Right renal cortex interstitium (tissue), 3 donors: Measurements from ENCODE around the gene KRTAP10-2. TPM values are rescaled to one million over a fixed set of nuclear protein-coding genes. Genes with fewer than 3 reads are reported as not detected.

Experiments
- DNase-seq, 3 donors: peaks; one replicate each; pipeline ENCODE4 v3.0.0-alpha.2; 2013; ENCODE audit warnings: low read depth in 3 of 3, low spot score in 2 of 3
- polyA plus RNA-seq, 3 donors: library from polyadenylated mRNA; unstranded; fragments of 120-200 nt; gene quantifications; one replicate each; pipeline ENCODE4 v1.2.1, GENCODE V29; 2013; ENCODE audit not compliant: insufficient read length in 3 of 3

The KRTAP10-2 gene
- polyA plus RNA-seq, 3 donors = not detected

DNA sequence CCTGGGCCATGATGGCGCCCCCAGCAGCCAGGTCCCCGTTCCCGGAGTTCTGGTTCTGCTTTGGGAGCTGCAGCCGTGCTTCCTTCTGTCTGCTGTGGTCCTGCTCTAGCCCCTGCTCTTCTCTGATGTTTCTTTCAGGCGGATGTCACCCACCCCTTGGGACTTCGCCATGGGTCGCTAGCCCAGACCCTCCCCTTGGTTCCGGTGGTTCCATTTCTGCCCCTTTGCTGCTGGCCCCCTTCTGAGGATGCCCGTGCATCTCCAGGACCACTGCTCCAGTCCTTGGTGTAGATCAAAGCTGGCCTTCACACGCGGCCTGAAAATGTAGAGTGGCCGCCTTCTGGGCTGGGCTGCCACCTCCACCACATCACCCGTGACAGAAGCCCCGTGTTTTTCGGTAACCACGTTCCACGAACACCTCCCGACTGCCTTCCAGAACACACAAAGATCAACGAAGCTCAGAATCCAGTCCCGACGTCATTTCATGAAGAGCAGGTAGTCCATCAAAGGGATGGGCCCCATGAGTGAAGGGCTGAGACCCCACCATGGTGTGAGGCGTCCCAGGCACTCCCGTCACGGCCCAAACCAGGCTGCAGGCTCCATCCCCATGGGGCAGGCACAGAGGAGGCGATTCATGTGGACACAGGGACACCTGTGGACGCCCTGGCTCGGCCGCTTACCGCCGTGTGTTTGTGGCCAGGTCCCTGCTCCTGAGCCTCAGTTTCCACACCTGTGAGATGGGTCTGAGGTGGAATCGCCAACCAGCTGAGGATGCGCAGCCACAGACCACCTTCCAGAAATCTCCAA is 35.7 kb downstream of the KRTAP10-2 start:
- no peak for DNase-seq

DNA sequence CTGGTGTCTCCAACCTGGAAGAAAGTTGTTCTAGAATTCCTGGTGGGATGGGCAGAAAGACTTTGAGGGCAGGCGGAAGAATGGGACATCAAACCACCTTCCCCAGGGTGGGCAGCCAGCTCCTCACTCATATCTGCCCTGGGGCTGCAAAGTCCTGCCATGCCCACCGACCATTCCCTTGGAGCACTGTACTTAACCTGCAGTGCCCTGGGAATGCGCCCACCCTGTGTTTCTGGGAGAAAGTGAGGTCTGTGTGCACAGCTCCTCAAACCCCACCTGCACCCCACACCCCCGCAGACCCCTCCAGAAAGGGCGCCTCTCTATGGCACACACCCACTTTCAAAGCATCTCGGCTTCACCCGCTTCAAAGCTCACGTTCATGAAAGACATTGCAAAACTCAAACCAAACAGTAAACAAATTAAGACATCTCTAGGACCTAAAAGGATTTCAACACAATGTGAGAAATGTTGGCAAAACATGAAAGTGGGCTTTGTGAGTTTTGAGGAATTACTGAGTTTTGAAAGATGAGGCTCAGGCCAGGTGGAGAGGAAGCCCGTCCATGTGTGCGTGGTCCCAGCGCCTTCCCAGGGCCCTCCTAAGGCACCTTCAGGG is 36.5 kb downstream of the KRTAP10-2 start:
- DNase-seq = no peak

DNA sequence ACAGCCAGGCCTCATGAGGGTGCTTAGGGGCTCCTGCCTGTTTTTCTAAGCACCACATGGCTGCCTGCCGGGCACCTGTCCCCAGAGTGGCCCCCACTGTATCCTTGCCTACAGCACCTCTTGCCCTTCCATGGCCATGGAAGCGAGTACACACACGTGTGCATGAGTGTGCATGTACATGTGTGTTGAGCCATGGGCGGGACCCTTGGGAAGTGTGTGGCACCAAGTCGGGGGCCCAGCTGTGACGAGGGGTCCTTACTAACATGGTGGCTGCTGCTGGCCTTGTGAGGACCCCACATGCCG is 37.1 kb downstream of the KRTAP10-2 start:
- no peak for DNase-seq

DNA sequence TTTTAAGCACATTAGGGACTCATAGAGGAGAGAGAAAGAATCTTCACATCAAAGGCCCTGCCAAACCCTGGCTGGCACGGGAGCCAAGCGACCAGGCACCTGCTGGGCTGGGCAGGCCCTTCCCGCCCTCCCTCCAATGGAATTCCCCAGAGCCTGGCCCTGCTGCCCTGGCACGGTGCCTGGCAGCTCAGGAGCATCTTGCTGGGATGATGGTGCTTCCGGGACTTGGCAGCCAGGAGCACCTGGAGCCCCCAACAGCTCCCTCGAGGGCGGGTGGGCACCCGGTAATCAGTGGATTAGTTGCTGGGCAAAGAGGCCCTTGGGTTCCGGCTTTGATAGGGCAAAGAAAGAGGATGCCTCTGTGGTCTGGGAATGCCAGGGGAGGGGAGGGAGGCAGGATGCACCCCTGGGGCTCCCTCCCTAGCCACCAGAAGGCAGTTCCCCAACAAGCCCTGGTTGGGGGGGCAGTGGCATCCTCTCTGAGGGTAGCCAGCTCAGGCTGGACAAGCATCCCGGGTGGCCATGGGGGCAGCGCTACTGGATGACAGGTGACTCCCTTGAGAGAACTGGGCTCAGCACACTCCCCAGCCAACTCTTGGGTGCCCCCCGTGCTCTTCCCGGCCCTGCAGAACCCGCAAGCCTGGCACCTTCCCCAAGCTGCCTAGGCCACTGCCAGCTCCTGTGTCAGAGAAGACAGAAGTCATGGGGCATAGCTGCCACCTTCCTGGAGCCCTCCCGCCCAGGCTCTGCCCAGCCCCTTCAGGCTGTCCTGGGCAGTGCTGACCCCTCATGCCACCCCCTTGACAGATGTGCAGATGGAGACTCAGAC is 37.7 kb downstream of the KRTAP10-2 start:
- DNase-seq = no peak

DNA sequence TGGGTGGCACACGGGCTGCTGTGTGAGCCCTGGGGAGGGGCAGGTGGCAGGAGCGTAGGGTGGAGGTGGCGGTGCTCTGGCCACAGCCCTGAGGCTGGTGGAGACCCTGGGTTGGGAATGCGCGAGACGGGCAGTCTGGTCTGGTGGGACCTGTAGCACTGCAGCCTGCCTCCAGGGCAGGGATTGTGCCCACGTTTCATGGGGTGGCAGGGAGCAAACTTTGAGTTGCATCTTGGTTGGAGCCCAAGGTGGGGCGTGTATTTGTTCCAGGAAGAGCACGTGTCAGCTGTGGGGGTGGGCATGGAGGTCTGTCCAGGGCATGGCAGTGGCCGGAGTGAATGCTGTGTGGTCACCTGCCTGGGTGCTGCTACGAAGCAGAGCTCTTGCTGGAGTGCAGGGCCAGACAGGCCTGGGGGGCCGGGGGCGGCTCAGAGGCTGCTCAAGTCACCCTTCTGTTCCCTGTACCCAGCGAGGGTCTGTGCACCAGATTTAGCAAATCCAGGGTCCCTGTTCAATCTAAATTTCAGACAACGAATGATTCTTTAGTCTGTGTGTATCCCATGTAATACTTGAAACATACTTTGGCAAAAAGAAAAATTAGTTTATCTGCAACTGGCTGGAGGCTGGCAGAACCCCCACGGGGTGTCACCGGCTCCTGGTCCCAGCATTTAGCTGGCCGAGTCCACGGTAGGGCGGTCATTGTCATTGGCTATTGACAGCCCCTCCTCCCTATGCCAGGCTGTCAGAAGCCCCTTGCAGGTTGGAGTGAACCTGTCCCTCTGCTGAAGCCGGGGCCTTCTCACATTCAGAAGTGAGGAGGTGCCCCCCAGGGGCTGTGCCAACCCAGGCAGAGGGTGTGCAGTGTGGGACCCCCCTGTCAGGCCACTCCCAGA is 38.6 kb downstream of the KRTAP10-2 start:
- no peak for DNase-seq

DNA sequence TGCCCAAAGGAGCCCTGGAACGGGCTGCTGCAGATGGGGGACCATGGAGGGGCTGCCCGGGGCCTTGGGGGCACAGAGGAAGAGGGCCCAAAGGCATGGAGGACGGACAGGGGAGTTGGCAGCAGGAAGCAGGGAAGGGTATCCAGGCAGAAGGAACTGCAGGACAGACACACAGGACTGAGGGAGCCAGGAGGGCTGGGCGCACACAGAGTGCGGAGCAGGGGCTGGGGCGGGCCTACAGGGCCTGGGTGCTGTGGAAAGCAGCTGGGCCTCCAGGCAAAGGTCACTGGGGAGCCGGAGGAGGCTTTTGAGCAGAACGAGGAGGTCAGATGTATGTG is 39.4 kb downstream of the KRTAP10-2 start:
- DNase-seq = no peak

DNA sequence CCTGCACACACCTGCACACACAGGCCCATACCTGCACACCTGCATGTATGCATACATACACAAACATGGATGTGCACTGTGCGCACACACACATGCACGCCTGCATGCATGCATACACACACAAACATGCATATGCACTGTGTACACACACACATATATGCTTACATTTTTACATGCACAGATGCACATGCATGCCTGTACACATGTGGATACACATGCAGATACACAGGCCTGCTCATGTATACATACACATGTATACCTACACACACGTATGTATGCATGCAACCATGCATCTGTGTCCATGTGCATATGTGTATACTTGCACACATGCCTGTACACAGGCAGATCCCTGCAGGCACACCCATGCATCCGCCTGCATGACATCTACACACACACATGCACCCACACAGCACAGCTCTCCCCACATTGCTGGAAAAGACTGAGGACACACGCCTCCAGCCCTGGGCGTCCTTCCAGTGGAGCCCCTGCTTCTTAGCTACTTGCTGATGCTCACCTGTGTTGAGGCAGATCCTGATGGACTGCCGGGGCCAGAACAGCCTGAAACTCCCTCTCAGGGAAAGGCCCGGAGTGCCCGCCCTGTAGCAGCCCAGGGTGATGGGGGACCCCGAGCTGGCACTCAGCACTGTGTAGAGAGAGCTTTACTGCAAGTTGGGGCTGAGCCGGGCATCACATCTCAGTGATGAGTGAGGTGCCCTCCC is 39.9 kb downstream of the KRTAP10-2 start:
- DNase-seq = no peak

DNA sequence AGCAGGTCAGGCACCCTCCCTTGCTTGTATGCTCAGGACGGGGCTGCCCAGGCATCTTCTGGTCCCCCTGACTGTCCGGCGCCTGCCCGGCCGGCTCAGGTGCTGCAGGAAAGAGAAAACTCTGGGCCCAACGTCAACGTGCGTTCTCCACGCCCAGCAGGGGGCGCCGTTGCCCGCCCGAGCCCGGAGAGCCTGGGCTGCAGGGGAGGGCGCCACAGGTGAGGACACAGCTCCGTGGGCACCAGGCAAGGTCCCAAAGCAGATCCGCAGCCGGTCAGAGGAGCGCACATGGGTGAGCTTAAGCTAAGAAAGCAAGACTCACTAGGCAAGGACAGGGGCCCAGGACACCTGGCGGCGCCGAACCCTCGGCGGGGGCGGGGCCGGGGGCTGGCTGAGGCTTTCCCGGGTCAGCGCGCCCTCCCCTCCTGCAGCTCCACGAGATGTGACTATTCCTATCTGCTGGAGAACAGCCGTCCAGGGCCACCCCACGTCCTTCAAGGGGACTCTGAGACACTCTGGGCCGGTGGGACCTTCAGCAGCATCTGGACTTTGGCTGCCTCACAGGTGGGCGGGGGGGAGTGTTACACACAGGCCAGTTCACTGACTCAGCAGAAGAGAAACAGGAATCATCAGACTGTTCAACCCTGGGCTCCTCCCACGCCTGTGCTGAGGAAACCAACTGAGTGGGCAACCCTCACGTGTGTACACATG is 40.6 kb downstream of the KRTAP10-2 start:
- peak; percentile 14 to 52 (median 45) for DNase-seq

DNA sequence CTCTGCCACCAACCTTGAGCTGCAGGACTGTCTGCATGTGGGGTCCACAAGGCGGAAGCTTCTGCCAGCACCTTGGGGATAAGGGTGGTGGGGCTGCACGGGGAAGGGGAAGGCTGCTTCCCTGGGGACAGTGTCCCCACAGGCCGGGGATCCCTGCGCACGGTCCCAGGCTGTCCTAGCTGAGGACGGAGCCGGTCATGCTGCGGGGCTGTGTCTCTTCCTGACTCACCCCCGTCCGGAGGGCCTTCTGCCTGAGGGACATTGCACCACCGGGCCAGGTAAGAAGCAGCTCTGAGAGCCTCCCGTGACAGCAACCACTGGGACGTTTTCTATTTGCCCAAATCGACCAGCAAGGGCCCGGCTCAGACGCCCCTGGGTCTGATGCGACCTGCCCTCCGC is 41.2 kb downstream of the KRTAP10-2 start:
- DNase-seq = no peak

DNA sequence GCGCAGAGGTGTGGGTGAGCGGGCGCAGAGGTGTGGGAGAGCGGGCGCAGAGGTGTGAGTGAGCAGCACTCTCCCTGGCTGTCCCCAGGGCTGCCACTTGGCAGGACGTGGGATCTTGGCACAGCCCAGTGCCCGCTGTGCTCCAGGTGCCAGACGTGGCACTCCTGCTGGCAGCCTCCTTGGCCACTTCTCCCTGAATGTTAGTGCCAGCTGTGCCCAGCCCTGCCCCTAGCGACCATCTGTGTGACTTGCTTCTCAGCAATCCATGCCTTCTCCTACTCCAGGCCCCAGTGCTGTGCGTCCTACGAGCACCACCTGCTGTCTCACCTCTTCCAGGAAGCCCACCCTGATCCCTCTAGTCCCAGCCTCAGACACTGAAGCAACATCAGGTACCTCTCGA is 41.8 kb downstream of the KRTAP10-2 start:
- DNase-seq = no peak

DNA sequence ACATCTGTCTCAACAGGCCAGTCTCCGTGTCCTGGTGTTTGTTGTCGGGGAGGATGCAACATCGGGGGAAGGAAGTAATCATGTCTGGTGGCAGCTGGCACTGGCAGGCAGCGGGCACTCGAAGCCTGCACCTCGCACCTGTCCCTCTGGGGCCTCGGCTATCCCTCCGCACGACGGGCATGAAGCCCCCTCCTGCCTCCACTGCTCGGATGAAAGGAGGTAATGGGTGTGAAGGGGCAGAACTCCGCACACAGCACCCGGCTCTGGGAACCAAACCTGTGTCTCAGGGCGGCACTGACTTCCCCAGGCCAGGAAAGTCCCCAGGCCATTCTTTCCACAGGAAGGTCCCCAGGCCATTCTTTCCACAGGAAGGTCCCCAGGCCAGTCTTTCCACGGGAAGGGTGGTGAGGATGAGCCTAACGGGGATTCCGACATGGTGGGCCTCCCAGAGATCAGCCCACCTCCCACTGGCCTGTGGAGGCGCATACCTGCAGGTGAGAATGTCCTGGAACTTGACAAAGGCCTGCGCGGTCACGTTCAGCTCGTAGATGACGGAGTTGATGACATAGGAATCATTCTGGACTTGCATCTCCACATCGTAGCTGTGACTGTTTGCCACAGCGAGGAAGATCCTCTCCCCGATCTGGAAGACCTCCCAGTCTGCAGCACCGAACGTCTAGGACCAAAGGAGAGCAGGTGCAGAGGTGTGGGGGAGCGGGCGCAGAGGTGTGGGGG is 42.4 kb downstream of the KRTAP10-2 start:
- no peak for DNase-seq

DNA sequence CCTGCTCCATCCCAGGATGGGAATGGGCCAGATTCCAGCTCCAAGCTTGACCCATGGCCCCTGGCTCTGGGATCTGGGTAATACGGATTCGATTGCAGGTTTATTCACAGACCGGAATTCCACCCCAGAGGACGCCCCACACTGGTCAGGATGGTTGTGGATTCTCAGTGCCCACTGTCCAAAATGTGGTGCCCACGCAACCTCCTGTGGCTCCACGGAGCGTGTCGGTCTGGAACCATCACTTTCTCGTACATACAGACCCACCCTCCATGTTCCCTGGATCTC is 42.9 kb downstream of the KRTAP10-2 start:
- DNase-seq = no peak

DNA sequence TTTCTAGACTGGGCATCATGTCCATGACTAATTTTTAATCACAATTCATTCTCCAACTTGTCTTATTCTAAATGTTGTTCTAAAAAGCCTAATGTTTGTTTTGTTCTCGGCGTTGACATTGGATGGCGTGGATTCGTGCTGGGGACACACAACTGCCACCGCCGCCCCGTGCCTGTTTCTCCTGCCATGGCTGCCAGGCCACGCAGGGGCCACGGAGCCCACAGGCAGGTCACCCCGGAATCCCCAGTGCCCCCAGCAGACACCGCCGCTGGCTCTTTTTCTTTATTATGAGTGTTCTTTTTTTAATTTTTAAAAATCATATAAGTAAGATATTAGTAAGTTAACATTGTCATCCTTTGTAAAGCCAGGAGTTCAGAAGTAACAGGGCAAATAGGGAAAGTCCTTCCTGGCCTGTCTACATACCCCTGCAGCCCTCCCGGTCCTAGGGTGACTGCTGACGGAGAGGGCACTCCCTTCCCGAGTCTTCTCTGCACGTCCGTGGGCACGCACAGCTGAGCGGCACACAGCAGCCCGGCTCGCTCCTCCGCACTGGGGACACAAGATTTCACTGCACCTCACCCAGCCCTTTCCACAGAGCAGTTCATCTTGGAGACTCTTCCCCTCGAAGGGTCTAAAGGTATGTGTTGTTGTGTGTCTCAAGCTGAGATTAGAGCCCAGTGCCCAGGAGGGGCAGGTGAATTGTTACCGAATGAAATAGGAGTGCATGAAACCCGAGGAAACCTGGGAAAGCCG is 43.5 kb downstream of the KRTAP10-2 start:
- no peak for DNase-seq

DNA sequence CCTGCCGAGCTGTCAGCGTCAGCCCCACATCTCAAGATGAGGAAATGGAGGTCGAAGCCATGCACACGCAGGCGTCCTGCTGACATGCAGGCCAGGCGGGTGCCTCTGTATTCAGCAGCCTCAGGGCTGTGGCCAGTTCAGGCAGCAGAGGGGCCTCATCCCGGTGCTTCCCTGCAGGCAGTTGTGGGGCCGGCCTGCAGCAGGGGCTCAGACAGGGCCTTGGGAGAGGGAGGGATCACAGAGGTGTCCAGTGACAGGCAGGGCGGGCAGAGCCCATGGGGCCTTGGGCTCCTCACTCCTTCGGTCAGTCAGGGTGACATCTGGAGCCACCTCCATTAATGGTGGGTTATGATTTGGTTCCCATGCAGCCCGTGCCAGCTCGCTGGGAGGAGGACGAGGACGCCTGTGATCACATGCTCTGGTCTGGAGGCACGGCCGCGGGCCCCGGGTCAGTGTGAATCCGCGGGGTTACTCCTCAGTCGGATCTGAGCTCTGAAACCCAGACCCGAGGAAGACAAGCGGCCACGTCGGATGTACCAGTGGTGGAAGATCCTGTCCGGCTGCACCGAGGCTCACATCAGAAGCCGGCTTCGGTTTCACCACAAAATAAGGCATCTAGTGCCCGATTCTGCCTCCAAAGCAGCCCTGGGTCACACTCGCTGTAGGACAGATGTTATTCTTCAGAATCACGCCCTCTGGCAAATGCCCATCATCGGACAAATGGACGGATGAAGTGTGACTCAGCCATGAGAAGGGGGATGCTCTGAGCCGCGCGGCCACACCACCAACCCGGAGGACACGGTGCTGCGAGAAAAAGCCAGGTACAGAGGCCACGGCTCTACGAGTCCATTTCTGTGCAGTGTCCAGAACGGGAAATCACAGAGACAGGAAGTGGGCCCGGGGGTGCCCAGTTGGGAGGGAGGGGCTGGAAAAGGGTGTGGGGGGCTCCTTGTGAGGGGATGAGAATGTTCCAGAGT is 44.7 kb downstream of the KRTAP10-2 start:
- no peak for DNase-seq

DNA sequence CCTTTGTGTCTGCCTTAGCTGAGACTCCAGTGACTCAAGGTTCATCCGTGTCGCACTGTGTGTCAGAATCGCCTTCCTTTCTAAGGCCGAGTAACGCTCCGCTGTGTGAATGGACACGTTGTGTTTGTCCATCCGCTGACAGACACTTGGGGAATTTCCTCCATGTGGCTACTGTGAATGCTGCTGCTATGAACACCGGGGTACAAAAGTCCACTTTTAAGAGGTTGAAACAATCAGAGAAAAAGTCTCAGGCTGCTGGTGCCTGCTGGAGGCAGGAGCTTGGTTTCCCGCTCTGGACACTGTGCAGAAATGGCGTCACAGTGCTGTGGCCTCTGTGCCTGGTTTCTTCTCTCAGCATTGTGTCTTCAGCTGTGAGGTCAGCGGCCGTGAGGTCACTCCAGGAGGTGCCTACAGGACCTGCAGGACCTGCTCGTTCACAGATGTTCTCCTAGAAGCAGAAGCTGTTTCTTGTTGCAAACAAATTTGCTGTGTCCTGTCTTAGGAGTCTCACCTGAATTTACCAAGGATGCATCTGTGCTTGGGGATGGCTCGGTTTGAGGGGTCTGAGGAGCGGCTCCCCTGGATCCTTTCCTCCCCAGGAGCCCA is 45.5 kb downstream of the KRTAP10-2 start:
- no peak for DNase-seq

DNA sequence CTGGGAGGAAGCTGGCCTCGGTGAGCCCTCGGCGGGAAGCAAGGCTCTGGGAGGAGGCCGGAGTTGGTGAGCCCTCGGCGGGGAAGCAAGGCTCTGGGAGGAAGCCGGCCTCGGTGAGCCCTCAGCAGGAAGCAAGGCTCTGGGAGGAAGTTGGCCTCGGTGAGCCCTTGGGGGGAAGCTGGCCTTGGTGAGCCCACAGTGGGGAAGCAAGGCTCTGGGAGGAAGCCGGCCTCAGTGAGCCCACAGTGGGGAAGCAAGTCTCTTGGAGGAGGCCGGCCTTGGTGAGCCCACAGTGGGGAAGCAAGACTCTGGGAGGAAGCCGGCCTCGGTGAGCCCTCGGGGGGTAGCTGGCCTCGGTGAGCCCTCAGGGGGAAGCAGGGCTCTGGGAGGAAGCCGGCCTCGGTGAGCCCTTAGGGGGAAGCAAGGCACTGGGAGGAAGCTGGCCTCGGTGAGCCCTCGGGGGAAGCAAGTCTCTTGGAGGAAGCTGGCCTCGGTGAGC is 47.4 kb downstream of the KRTAP10-2 start:
- DNase-seq = no peak
